ENCODE measurements around the gene TARS3.

- TF ChIP-seq CTCF (IDR thresholded peaks at IDR 0.05) = no peak
- TF ChIP-seq POLR2A (IDR thresholded peaks at IDR 0.05) = no peak
- TF ChIP-seq POLR2AphosphoS5 (IDR thresholded peaks at IDR 0.05; ENCODE audit: insufficient read depth in 1 of 2, low read depth in 1 of 2) = no peak
These were observed 64.3 kb downstream of the TARS3 start for GRCh38 chr15:101660005-101660404.

Measured in vagina (tissue), 2 donors.